SIG-M5 treated with dmso at 0.1 percent for 504 hours (cell line): ENCODE data around the gene PRRT3.
"Not testable (repeated sequence)": the region's sequence is repeated elsewhere in the genome, so short reads cannot be mapped to it uniquely, and the experiment has no call there.

Experiments
- DNase-seq: peaks from one replicate; lab custom pipeline; 2025; ENCODE audit not compliant: unreplicated experiment; lab: John Stamatoyannopoulos, UW

Gene PRRT3

DNA sequence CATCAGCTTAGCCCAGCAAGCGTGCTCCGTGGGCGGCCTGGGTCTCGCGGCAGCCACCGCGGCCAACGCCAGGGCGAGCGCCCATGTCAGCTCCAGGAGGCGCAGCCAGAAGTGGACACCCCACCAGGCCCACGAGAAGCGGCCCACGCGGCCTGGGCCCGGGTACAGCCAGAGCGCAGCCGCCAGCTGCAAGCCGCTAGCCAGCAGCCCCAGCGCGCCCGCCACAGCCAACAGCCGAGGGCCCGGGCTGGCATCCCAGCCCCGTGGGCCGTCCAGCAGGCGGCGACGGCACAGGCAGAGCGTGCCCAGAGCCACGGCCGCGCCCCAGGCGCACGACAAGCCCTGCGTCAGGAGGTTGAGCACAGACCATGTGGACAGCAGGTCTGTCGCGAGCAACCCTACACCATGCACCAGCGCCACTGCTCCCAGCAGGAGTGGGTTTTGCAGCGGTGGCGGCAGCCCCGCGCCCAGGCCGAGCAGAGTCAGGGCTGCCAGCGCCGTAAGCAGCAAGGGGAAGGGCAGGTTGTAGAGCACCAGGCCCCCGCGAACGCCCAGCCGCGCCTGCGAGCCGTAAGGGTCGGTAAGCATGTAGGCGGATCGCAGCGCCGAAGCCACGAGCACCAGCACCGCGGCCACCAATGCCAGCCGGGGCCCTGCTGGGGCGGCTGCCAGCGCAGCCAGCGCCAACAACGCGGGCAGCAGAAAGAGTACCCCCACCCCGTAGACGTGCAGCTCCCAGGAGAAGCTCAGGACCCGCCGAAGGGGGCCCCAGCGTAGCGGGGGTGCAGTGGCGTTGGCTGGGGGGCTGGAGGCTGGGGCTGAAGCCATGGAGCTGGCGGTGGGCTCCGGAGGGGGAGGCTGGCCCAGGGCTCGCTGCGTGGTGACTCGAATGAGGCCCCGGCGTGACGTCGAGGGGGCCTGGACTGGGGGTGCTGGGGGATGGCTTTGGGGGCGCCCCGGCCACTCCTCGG lies 4.9 kb downstream of the PRRT3 start:
- no peak for DNase-seq

DNA sequence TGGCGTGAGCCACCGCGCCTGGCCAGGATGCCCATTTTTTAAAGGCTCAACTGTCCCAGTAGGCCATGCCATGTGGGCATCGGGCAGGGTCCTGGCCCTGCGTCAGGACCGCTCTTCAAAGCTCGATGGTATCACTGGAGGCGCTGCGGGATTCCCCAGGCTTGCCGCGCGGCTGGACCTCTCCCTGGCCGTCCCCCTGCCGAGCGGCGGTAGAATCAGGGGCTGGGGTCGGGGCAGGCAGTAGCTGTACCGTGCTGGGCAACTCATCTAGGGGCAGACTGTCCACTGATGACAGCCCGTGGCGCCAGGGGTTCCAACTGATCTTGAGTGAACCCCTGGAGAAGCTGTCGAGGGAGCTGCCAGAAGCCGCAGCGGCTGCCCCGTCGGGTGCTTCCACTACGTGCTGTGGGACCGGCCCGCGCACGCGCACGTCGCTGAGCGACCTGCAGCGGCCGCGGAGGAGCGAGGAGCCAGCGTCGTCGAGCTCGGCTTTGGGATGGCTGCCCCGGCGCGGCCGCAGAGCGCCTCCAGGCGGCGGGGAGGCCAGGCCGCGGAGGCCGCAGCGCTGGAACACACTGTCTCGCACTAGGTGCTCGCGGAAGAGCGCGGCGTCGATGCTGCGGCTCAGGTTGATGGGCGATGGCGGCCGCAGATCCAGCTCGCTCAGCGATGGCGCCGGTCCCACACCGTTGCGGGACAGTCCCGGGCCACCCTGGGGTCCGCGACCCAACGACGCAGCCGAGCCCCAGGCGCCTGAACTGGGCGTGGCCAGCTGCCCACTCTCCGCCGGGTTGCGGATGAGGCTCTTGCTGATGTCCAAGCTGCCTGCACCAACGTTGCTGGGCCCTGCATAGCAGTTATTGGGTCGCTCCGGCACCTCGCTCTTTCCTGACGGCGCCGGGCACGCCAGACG lies 5.8 kb downstream of the PRRT3 start:
- peak; percentile 59 for DNase-seq

DNA sequence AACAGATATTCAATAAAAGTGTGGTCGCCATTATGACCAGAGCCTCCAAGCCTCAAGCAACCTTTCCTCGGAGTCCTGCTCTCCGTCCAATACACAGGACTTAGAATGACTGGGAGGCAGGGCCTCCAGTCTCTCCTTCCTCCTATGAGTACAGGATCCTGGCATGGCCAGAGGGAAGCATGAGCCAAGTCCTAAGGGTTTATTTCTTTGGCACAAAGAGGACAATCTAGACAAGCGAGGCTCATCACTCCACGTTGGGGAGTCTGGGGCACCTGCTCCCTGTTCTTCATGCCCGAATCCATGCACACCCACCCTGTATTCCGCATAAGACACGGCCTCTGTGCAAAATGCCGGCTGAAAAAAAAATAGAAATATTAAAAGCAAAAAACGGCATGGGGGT lies 6.8 kb downstream of the PRRT3 start:
- no peak for DNase-seq

DNA sequence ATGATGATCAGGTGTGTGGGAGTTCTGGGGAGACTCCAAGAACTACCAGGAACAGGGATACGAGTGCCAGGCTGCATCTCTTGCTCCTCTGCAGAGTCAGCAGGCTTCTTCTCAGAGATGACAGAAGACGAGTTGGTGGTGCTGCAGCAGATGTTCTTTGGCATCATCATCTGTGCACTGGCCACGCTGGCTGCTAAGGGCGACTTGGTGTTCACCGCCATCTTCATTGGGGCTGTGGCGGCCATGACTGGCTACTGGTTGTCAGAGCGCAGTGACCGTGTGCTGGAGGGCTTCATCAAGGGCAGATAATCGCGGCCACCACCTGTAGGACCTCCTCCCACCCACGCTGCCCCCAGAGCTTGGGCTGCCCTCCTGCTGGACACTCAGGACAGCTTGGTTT lies 7.9 kb downstream of the PRRT3 start:
- no peak for DNase-seq

DNA sequence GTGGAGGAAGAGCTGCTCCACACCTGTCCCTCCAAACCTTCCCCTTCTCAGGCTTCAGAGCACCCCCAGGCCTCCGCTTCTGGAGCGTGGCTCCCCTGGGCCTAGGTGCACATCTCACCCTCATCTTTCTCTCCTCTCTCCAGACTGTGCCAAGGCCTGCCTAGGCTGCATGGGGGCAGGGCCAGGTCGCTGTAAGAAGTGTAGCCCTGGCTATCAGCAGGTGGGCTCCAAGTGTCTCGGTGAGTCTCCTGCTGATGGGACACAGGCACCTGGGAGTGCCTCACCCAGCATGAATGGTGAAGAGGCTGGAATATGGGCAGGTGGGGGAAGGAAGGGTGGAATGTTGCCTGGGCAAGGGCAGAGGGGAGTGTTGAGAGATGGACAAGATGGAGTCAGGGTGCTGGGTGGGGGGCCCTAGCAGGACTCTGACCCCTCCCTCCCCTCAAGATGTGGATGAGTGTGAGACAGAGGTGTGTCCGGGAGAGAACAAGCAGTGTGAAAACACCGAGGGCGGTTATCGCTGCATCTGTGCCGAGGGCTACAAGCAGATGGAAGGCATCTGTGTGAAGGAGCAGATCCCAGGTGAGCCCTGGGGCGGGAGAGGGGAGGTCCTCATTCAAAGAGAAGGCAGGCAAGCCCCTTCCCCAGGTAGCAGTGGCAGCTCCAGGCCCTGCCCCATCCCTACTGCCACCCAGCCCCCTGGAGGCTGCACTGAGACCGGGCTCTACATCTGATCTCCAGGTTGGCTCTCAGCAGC lies 9.1 kb downstream of the PRRT3 start:
- DNase-seq: no peak

DNA sequence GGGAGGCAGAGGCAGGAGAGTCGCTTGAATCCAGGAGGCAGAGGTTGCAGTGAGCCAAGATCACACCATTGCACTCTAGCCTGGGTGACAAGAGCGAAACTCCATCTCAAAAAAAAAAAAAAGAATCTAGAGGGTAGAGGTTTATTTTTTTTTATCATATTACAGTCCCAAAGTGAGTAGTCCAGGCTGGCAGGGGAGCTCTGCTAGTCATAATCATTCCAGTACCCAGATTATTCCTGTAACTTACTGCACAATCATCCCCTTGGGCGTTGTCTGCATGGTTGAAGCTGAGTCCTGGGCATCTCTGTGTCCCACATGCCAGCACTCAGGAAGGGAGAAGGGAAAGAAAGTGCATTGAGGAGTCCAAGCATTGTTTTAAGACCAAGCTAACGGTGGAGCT lies 10.0 kb downstream of the PRRT3 start:
- no peak for DNase-seq

DNA sequence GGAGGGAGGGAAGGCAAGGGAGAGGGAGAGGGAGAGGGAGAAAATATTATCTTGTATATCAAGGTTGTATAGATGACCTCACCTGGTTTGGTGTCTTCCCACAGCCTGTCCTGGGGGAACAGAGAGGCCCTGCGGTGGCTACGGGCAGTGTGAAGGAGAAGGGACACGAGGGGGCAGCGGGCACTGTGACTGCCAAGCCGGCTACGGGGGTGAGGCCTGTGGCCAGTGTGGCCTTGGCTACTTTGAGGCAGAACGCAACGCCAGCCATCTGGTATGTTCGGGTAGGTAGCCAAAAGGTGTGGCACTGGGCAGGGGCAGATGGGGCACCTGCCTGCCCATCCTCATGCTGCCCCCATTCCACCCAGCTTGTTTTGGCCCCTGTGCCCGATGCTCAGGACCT lies 11.5 kb downstream of the PRRT3 start:
- no peak for DNase-seq

DNA sequence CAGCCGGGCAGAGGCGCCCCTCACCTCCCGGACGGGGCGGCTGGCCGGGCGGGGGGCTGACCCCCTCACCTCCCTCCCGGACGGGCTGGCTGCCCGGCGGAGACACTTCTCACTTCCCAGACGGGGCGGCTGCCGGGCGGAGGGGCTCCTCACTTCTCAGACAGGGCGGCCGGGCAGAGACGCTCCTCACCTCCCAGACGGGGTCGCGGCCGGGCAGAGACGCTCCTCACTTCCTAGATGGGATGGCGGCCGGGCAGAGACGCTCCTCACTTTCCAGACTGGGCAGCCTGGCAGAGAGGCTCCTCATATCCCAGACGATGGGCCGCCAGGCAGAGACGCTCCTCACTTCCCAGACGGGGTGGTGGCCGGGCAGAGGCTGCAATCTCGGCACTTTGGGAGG lies 12.3 kb downstream of the PRRT3 start:
- DNase-seq: not testable (repeated sequence)

DNA sequence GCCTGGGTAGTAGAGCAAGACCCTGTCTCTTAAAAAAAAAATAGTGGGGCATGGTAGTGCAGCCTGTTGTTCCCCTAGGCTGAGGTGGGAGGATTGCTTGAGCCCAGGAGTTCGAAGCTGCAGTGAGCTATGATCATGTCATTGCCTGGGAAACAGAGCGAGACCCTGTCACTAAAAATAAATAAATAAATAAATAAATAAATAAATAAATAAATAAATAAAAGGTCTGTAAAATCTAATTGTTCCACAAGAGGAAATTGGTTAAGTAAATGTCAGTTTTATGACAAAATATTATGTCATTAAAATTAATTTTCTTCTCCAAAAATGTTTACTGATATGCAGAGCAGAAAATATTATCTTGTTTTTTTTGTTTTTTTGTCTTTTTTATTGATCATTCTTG lies 13.2 kb downstream of the PRRT3 start:
- DNase-seq: no peak

DNA sequence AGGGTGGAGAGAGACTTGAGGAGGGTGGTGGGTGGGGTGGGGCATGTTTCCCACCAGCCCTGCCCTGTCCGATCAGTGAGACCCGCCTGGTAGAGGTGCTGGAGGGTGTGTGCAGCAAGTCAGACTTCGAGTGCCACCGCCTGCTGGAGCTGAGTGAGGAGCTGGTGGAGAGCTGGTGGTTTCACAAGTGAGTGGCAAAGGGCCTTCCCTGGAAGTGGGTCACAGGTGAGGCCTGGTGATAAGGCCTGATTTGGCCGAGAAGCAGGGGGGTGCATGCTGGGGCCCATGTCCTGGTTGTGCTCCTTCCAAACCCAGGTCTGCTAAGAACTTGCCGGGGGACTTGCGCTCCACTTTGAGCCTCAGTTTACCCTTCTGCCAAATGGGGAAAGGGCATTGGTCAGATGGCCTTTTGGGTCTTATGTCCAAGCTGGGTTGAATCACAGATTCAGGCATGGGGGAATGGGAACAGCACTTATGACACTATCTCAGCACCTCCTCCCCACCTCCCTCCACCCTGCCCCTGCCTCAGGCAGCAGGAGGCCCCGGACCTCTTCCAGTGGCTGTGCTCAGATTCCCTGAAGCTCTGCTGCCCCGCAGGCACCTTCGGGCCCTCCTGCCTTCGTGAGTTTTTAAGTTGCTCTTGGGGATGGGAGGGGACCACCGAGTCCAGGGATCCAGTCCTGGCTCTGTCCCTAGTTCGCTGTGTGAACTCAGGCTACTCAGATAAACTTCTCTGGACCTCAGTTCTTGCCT lies 14.5 kb downstream of the PRRT3 start:
- no peak for DNase-seq

DNA sequence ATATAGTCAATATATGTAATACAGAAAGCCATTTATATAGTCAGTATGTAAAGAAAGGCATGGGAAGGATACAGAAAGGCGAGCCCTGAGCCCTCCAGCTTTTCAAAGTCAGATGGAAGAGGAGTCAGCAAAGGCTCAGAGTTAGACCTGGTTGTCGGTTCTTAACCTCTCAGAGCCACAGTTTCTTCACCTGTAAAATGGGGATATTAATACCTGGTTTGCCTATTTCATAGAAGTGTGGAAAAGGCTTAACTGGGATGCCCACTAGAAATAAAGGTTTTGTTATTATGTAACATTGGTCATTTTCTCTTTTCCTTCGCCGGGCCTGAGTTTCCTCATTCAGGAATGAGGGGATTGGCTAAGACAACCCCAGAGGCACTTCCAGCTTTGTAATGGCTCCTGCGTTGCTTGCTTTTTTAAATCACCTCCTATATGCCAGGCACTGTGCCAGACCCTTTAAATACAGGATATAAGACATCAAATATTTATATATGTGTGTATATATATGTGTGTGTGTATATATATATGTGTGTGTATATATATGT lies 16.2 kb downstream of the PRRT3 start:
- no peak for DNase-seq

DNA sequence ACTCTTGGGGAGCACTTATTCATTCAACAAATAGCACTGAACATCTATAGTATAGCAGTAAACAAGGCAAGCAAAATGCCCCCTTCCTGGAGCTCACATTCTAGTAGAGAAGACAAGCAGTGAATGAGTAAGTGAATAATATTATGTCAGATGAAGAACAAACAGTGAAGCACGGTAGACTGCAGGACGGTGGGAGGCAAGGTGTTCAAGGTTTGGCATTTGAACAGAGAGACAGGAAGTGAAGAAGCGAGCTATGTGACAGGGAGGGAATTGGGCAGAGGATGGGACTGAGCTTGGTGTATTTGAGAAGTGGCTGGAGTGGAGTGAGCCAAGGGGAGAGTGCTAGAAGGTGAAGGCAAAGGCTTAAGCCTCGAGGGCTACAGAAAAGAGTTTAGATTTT lies 17.2 kb downstream of the PRRT3 start:
- no peak for DNase-seq

DNA sequence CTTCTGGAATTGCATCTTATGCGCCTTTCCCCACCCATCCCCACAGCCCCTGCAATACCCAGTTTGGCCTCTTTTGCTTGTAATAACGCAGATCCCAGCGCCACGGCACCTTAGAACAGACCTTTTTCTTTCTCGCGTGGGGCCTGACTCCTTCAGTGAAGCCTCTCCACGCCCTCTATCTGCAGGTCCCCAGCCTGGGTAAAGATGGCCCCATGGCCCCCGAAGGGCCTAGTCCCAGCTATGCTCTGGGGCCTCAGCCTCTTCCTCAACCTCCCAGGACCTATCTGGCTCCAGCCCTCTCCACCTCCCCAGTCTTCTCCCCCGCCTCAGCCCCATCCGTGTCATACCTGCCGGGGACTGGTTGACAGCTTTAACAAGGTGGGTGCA lies 18.0 kb downstream of the PRRT3 start:
- DNase-seq: no peak

DNA sequence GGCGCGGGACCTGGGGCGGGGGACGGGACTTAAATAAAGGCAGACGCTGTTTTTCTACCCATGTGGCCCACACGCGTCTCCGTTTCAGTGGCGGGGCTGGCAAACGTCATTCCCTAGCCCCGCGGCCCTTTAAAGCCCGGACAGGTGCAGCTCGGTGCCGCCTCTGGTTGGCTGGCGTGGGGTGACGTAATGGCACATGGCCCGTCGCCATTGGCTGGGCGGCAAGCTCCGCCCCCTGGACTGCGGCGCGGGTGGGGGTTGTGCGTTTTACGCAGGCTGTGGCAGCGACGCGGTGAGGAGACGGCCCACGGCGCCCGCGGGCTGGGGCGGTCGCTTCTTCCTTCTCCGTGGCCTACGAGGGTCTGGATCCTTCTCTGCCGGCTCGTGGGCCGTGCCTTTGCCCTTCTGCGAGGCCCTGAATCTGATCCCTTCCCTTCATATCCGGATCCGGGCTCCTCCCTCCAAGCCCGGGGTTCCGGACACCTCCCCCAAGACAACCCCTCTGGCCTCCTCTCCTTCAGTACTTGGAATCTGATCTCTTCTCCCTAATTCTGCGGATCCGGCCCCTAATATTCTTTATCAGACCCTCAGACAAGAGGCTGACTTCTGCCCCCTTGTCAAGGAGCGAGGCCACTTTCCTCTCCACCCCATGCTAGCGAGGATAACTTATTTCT lies 18.5 kb downstream of the PRRT3 start, which contains the start of gene CRELD1:
CRELD1 (plus strand) TSS at position 274 of the 674 bp plus-strand sequence. CDS start 605 bp downstream, outside the sequence.
- peak; percentile 99 for DNase-seq

DNA sequence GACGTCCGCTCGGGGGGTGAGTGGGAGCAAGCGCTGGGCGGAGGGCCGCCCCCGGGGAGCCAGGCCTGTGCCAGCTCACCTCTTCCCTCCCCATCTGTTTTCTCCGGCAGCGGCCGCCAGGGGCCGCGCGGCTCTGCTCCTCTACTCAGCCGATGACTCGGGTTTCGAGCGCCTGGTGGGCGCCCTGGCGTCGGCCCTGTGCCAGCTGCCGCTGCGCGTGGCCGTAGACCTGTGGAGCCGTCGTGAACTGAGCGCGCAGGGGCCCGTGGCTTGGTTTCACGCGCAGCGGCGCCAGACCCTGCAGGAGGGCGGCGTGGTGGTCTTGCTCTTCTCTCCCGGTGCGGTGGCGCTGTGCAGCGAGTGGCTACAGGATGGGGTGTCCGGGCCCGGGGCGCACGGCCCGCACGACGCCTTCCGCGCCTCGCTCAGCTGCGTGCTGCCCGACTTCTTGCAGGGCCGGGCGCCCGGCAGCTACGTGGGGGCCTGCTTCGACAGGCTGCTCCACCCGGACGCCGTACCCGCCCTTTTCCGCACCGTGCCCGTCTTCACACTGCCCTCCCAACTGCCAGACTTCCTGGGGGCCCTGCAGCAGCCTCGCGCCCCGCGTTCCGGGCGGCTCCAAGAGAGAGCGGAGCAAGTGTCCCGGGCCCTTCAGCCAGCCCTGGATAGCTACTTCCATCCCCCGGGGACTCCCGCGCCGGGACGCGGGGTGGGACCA lies 19.2 kb downstream of the PRRT3 start:
- peak; percentile 87 for DNase-seq

DNA sequence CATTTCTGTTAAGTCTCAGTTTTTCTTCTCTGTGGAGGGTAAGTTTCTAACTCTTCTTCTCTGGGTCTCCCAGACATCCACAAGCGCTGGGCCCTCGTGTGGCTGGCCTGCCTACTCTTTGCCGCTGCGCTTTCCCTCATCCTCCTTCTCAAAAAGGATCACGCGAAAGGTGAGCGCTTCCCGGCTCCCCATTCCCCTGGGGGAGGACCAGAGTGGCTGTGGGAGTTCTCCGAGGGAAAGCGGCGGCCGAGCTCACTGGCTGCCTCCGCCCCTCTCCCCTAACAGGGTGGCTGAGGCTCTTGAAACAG lies 19.7 kb downstream of the PRRT3 start:
- DNase-seq: no peak

DNA sequence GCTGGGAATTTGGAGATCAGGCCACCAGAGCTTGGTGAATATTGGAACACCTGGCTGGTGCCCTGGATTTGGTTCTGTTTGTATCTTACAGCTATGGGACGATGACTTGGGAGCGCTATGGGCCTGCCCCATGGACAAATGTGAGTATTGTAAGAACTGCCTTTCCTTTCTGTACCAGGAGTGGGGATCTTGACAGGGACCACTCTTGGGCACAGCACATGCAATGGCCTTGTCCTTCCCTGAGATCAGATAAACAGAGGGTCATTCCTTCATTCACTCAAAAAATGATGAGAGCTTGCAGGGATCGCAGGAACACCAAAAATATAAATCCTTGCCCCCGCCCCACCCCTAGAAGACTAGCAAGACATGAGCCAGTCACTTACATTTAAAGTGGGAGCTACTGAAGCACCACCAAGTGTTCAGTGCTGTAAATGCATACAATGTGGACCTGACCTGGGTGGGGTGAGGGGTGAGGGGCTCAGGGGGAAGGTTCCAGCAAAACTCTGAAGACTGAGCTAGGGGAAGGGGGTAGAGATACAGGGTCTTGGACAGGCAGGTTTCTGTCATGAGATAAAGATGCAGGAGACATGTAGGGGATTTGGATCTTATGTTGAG lies 21.3 kb downstream of the PRRT3 start:
- peak; percentile 16 for DNase-seq

DNA sequence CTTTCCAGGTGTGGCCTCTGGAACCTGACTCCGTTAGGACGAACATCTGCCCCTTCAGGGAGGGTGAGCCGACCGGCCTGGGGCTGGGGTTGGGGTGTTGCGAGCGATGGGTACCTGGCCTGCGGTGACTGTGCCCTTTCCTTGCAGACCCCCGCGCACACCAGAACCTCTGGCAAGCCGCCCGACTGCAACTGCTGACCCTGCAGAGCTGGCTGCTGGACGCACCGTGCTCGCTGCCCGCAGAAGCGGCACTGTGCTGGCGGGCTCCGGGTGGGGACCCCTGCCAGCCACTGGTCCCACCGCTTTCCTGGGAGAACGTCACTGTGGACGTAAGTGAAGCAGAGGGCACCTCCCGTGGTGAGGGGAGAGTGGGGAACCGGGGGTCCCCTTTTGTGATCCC lies 24.1 kb downstream of the PRRT3 start:
- DNase-seq: no peak
